Lower leg skin (tissue), 4 donors: ENCODE measurements around the gene GPN2. TPM values are rescaled to one million over a fixed set of nuclear protein-coding genes. Genes with fewer than 3 reads are reported as not detected.
"Not testable (repeated sequence)": the region's sequence is repeated elsewhere in the genome, so short reads cannot be mapped to it uniquely, and the experiment has no call there.

Experiments used
- DNase-seq, 2 donors: peaks; one replicate each; pipeline ENCODE4 v3.0.0-alpha.2; 2019; ENCODE audit warnings: low spot score in 2 of 2
- H3K4me3 ChIP-seq: fragments of 200-600 bp; sonication (generic); 2 replicates; pipeline ENCODE4 v1.5.1; 2017; ENCODE audit warnings: mild to moderate bottlenecking, low read depth; ENCODE audit not compliant: poor library complexity, severe bottlenecking
- CTCF ChIP-seq, 3 donors: fragments of 450-650 bp; IDR thresholded peaks; one replicate each; pipeline ENCODE4 v1.5.1; 2016; ENCODE audit warnings: antibody characterized with exemption in 3 of 3, mild to moderate bottlenecking in 3 of 3, moderate library complexity in 2 of 3
- POLR2A ChIP-seq, 2 donors: fragments of 450-650 bp; IDR thresholded peaks; one replicate each; pipeline ENCODE4 v1.6.1; 2016 to 2017; ENCODE audit warnings: antibody characterized with exemption in 2 of 2, mild to moderate bottlenecking in 1 of 2, moderate library complexity in 1 of 2
- WGBS, 2 donors: methylation state at CpG; one replicate each; pipeline ENCODE4 v1.1.5; 2018; 5-methylcytosine and 5-hydroxymethylcytosine counted together
- intact Hi-C: fragments of 100-400 bp; cut with DNase I; formaldehyde crosslinking; loops from one replicate; pipeline ENCODE4 v1.15.0; 2023; ENCODE audit warnings: low total_unique reads
- total RNA-seq, 4 donors: library from RNA; depleted of rRNA; stranded (reverse); fragments of >200 nt; gene quantifications; one replicate each; pipeline ENCODE4 v1.1.0, GENCODE V29; 2016

GPN2 gene
- total RNA-seq, 4 donors from 2014 or later, result 12.3 to 24.5 (median 16.4) TPM

DNA sequence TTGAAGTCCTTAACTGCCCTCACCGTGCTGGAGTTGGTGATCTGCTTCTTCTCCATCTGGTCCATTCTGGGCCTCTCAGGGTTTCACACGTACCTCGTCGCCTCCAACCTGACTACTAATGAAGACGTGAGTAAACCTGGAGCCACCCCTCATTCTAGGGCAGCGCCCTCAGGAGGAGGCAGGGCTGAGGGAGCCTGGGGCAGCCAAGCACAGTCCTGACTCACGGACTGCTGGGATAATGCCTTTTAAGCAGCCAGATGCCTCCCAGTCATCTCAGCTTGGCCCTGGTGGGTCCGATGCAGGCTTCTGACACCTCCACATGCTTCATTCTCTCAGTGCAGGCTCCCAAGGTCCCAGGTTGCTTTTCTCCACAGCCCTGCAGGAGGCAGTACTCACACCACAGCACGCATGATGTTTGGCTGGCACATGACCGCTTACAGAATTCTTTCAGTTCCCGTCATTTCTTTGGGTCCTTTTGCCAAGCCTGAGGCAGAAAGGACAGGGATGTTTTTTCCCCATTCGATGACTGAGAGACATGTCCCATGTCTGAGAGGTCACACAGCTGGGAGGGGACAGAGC is 38.9 kb downstream of the GPN2 start:
- H3K4me3 ChIP-seq, result no peak overlapping the region
- DNase-seq, result no peak
- TF ChIP-seq POLR2A (IDR thresholded peaks at IDR 0.05), result no peak
- TF ChIP-seq CTCF (IDR thresholded peaks at IDR 0.05), result no peak
- 61 to 64% methylated on average over 12 of the region's 12 CpGs for WGBS, 2 donors
- intact Hi-C loops, result no loop called here

DNA sequence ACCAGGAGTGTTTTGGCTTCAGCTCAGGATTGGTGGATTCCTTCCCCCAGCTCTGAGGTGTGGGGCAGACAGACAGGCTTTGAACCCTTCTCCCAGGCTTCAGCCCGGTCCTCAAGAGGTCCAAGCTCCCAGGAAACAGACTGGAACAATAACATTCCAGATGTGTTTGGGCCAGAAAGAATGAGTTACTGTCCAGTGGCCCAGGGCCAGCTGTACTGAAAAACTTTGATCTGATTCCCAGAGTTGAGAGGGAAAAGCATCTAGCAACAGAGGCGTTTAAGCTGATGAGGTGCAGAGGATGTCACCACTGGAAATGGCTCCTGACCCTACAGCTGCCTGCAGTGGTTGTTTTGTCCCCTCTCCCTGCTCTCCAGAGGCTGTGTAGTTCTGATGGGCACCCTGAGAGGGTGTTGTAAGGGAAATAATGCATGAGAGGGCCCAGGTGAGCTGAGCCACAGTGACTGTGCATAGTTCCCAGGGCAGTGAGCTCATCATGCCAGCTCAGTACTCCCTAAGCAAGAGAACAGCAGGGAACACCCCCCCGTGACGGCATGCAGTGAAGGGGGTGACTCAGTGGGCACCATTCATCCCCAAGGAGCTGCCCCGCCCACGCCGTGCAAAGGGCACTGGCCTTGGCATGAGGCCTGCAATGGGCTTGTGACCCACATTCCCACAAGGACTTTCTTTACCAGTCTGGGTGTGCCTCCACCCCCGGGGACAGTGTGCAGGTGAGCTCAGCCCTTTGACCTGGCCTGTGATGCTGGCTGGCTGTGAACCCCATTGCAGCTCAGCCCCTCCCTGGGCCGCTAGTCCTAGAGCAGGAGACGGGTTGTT is 40.9 kb downstream of the GPN2 start:
- intact Hi-C loops, result no loop called here
- no peak for DNase-seq
- TF ChIP-seq POLR2A (IDR thresholded peaks at IDR 0.05) (no peak), CTCF (IDR thresholded peaks at IDR 0.05) (no peak)
- 41 to 46% methylated on average over 8 to 10 of the region's 10 CpGs for WGBS, 2 donors
- no peak overlapping the region for H3K4me3 ChIP-seq

DNA sequence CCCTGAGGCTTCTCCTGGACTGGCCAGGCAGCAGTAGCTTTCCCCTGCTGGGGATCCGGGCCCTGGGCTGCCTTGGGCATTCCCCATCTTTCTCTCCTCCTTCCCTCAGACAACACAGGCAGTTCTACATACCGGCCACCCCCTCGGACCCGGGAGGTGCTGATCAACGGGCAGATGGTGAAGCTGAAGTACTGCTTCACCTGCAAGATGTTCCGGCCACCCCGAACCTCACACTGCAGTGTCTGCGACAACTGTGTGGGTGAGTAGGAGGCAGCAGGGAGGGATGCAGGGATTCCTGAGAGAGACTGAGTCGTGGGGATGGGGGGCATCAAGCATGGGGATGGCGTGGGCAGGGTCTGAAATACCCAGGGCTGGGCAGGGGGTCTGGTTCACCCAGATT is 41.6 kb downstream of the GPN2 start:
- DNase-seq, result no peak
- H3K4me3 ChIP-seq, result no peak overlapping the region
- intact Hi-C loops, result no loop called here
- TF ChIP-seq CTCF (IDR thresholded peaks at IDR 0.05) (no peak), POLR2A (IDR thresholded peaks at IDR 0.05) (no peak)
- 89 to 91% methylated on average over 10 of the region's 10 CpGs for WGBS, 2 donors

DNA sequence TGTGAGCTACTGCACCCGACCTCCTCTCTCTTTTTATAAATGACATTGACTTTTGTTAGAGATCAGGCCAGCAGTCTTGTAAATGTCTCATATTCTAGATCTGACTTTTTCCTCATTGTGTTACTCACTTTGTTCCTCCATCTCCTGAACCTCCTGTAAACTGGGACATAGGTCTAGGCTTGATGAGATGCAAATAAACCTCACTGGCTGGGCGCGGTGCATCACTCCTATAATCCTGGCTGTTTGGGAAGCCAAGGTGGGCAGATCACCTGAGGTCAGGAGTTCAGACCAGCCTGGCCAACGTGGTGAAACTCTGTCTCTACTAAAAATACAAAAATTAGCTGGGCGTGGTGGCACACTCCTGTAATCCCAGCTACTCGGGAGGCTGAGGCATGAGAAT is 42.3 kb downstream of the GPN2 start:
- 70 to 85% methylated on average over 6 of the region's 6 CpGs for WGBS, 2 donors
- H3K4me3 ChIP-seq, intact Hi-C loops, DNase-seq: not testable (repeated sequence)

DNA sequence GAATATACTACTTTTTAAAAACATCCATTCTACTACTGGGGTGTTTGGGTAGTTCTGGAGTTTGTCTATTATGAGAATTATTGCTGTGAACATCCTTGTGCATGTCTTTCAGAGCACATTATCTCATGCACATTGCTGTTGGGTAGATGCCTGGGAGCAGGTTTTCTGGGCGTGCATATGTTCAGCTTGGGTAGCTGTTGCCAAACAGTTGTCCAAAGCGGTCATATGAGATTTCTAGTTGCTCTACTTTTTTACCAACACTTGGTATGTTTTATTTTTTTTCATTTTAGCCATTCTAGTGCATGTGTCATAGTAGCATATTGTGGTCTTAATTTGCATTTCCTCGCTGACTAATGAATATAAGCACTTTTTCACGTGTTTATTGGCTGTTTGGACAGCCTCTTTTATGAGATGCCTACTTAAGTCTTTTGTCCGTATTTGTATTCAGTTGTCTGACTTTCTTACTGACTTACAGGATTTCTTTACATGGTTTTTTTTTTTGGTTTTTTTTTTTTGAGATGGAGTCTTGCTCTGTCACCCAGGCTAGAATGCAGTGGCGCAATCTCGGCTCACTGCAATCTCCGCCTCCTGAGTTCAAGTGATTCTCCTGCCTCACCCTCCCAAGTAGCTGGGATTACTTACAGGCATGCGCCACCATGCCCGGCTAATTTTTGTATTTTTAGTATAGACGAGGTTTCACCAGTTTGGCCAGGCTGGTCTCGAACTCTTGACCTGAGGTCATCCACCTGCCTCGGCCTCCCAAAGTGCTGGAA is 45.5 kb downstream of the GPN2 start:
- 77 to 85% methylated on average over 13 of the region's 13 CpGs for WGBS, 2 donors
- intact Hi-C loops, result no loop called here
- DNase-seq, result no peak
- TF ChIP-seq POLR2A (IDR thresholded peaks at IDR 0.05) (no peak), CTCF (IDR thresholded peaks at IDR 0.05) (no peak)
- no peak overlapping the region for H3K4me3 ChIP-seq

- 87 to 89% methylated on average over 6 of the region's 6 CpGs for WGBS, 2 donors
- intact Hi-C loops, result no loop called here
- H3K4me3 ChIP-seq, result no peak overlapping the region
- DNase-seq, result no peak
- no peak for TF ChIP-seq CTCF (IDR thresholded peaks at IDR 0.05)
These were observed 50.3 kb downstream of the GPN2 start for GRCh38 chr1:26839779-26840178.
